Measurements from ENCODE around the gene DNAH14. TPM values are rescaled to one million over a fixed set of nuclear protein-coding genes. Genes with fewer than 3 reads are reported as not detected.

DNAH14 gene
- total RNA-seq, 1 donor from 2014 or later = 84.7 TPM

DNA sequence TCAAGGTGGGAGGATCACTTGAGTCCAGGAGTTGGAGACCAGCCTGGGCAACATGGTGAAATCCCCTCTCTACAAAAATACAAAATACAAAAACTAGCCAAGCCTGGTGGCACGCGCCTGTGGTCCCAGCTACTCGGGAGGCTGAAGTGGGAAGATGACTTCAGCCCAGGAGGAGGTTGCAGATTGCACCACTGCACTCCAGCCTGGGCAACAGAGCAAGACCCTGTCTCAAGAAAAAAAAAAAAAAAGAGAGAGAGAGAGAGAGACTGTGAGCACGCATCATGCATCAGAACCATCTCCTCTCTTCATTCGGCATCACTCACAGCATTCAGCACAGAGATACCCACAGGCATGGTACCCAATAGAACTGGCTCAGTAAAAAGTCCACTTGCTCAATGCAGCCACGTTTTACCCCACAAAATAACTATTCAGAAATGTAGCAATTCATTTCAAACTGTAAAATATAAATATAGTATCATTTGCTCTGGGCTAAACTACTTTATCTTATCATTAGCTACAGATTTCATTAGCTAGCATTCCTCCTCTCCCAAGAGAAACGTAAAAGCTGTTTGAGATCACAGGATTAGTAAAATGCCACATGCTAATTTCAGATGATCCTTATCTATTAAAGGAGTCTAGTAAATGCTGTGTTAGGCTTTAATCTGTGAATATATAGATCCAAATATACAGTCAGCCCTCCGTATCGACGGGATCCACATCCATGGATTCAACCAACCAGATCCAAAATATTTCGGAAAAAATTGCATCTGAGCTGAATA lies 486.7 kb downstream of the DNAH14 start:
- Mint-ChIP-seq H3K36me3 (peaks cover 44% of the 10 kb centered on the region), H3K4me1 (peaks cover 7% of the 10 kb centered on the region), H3K27me3 (ENCODE audit: low read depth) (no peaks in the 10 kb centered on the region), H3K9me3 (no peaks in the 10 kb centered on the region), H3K27ac (no peak overlapping the region), H3K4me3 (no peak overlapping the region)
- no peak for DNase-seq (ENCODE audit: low spot score in 2 of 2, unreplicated experiment in 2 of 2)
- TF ChIP-seq, protein P1, sequence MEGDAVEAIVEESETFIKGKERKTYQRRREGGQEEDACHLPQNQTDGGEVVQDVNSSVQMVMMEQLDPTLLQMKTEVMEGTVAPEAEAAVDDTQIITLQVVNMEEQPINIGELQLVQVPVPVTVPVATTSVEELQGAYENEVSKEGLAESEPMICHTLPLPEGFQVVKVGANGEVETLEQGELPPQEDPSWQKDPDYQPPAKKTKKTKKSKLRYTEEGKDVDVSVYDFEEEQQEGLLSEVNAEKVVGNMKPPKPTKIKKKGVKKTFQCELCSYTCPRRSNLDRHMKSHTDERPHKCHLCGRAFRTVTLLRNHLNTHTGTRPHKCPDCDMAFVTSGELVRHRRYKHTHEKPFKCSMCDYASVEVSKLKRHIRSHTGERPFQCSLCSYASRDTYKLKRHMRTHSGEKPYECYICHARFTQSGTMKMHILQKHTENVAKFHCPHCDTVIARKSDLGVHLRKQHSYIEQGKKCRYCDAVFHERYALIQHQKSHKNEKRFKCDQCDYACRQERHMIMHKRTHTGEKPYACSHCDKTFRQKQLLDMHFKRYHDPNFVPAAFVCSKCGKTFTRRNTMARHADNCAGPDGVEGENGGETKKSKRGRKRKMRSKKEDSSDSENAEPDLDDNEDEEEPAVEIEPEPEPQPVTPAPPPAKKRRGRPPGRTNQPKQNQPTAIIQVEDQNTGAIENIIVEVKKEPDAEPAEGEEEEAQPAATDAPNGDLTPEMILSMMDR (IDR thresholded peaks at IDR 0.05; ENCODE audit: unreplicated experiment) = no peak

DNA sequence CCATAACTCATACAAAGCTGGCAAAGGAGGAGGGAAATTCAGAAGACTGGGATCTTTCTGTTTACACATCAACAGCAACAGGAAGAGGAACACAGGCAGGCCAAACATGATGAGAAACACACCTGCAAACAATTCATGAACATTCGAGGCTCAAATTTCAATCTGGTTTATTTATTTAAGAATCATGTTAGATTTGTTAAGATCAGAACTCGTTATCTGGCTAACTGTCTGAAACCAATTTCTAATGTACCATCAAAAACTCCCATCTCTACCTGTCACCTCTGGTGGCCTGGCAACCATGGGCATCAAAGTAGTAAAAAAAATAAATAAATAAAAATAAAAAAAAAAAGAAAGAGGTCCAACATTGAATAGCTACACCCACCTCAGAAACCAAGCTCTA lies 488.6 kb downstream of the DNAH14 start:
- peaks cover 30% of the 10 kb centered on the region for H3K36me3 Mint-ChIP-seq
- H3K4me1 Mint-ChIP-seq = peaks cover 15% of the 10 kb centered on the region
- H3K27ac Mint-ChIP-seq = no peak overlapping the region
- H3K4me3 Mint-ChIP-seq = no peak overlapping the region
- TF ChIP-seq, protein P1 (IDR thresholded peaks at IDR 0.05; ENCODE audit: unreplicated experiment) = no peak
- no peak for DNase-seq (ENCODE audit: low spot score in 2 of 2, unreplicated experiment in 2 of 2)
- H3K27me3 Mint-ChIP-seq (ENCODE audit: low read depth) = no peaks in the 10 kb centered on the region
- no peaks in the 10 kb centered on the region for H3K9me3 Mint-ChIP-seq

DNA sequence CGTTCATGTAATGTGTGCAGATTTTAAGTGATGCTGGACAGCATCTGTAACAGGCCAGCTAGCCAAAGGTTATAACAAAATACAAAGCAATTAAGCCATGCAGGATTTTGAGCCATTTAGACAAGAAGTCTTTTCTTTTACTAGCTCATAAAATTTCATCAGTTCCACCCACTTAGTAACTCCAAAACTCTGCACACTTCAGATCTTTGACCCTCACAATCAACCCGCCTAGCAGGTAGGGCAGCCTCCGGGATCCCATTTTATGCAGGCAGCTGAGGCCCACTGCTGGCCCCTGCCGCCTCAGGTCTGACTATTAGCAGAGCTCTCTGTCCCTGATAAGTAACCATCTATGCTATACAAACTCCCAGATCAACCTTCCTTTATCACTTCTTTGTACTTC lies 489.1 kb downstream of the DNAH14 start:
- H3K27ac Mint-ChIP-seq = peak overlapping the region; percentile 79
- no peak overlapping the region for H3K4me3 Mint-ChIP-seq
- peaks cover 19% of the 10 kb centered on the region for H3K4me1 Mint-ChIP-seq
- TF ChIP-seq, protein P1 (IDR thresholded peaks at IDR 0.05; ENCODE audit: unreplicated experiment) = no peak
- H3K36me3 Mint-ChIP-seq = peaks cover 30% of the 10 kb centered on the region
- no peak for DNase-seq (ENCODE audit: low spot score in 2 of 2, unreplicated experiment in 2 of 2)
- H3K27me3 Mint-ChIP-seq (ENCODE audit: low read depth) = no peaks in the 10 kb centered on the region
- H3K9me3 Mint-ChIP-seq = no peaks in the 10 kb centered on the region

DNA sequence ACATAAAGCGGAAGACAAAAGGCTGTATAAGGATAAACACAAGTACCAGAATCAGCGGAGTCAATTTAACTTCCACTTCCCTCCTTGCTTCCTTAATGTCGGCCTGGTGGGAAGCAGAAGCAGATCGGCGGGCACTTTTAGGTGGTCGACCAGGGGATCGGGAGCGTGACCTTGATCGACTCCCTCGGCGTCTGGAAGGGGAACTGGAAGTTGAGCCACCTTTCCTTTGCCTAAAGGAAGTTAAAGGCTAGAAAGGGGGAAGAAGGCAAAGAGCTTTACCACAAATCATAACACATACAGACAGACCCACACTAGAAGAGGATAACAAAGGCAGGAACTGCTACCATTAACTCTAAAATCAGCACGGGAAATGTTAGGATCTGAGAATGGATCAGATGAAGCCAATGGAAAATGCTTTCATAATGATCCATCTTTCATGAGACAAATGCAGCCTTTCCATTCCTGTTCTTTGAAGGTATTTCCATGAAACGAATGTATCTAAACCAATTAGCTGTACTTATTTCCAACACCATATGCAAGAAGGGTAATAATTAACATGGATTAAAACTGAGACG lies 492.6 kb downstream of the DNAH14 start:
- H3K27ac Mint-ChIP-seq = peak overlapping the region; percentile 48
- H3K4me3 Mint-ChIP-seq = no peak overlapping the region
- H3K4me1 Mint-ChIP-seq = peaks cover 53% of the 10 kb centered on the region
- no peaks in the 10 kb centered on the region for H3K9me3 Mint-ChIP-seq
- no peak for DNase-seq (ENCODE audit: low spot score in 2 of 2, unreplicated experiment in 2 of 2)
- TF ChIP-seq, protein P1 (IDR thresholded peaks at IDR 0.05; ENCODE audit: unreplicated experiment) = no peak
- H3K27me3 Mint-ChIP-seq (ENCODE audit: low read depth) = no peaks in the 10 kb centered on the region
- H3K36me3 Mint-ChIP-seq = peaks cover 11% of the 10 kb centered on the region

DNA sequence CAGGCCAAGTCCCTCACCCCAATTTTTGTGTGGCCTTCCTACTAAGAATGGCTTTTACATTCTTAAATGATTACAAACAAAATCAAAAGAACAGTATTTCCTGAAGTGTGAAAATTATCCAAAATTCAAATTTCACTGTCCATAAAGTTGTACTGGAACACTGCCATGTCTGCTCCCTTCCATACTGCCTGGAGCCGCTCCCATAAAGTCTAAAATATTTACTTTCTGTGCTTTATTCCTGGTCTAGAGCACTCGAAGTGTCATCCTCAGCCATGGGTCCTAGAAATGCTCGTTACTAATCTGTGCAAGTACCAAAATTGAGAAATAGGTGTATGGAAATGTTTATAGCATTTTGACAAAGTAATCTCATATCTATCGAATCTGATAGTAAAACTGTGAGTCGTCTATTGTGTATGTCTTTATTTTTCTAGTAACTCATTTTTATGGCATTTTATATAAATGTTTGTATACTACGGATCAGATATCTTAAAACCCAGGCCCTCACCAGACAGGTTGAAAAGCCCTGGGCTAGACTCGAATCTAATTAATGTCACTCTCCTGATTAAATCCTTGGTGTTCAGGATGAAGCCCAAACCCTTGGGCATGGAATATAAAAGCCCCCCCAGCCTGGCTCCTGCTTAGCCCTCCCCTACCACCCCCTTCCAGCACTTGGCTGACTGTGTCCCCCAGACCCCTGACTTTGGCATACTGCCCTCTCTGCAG lies 493.5 kb downstream of the DNAH14 start:
- peaks cover 53% of the 10 kb centered on the region for H3K4me1 Mint-ChIP-seq
- no peaks in the 10 kb centered on the region for H3K27me3 Mint-ChIP-seq (ENCODE audit: low read depth)
- no peak overlapping the region for H3K4me3 Mint-ChIP-seq
- peak overlapping the region; percentile 57 for H3K27ac Mint-ChIP-seq
- TF ChIP-seq, protein P1 (IDR thresholded peaks at IDR 0.05; ENCODE audit: unreplicated experiment) = no peak
- no peaks in the 10 kb centered on the region for H3K9me3 Mint-ChIP-seq
- peaks cover 7% of the 10 kb centered on the region for H3K36me3 Mint-ChIP-seq
- no peak for DNase-seq (ENCODE audit: low spot score in 2 of 2, unreplicated experiment in 2 of 2)

Data from mesothelial cell of epicardium (in vitro differentiated cells).